Heart left ventricle (tissue), 16 donors: ENCODE measurements around the gene TDP1. TPM values are rescaled to one million over a fixed set of nuclear protein-coding genes. Genes with fewer than 3 reads are reported as not detected.

Experiments used
- ATAC-seq, 4 donors: fragments of 200-7000 bp; cut with Tn5 transposase; one replicate each; pipeline ENCODE4 v1.9.1; 2020 to 2022; ENCODE audit warnings: moderate library complexity in 4 of 4, mild to moderate bottlenecking in 3 of 4, moderate number of reproducible peaks in 1 of 4
- DNase-seq, 5 donors: peaks; one replicate each; pipeline ENCODE4 v3.0.0-alpha.2; 2020
- H3K27ac ChIP-seq, 12 donors: fragments of 200-600 bp; sonication (generic) in 4 of 12; one replicate each; pipeline versions ENCODE4 v1.5.0 to v1.8.0; 2016 to 2022; ENCODE audit warnings: mild to moderate bottlenecking in 2 of 12
- H3K27me3 ChIP-seq, 9 donors: fragments of 200-600 bp; sonication (generic) in 2 of 9; one replicate each; pipeline versions ENCODE4 v1.5.1 to v1.8.0; 2016 to 2022; ENCODE audit warnings: mild to moderate bottlenecking in 3 of 9
- H3K36me3 ChIP-seq, 9 donors: fragments of 200-600 bp; sonication (generic) in 2 of 9; one replicate each; pipeline versions ENCODE4 v1.5.0 to v1.8.0; 2018 to 2022; ENCODE audit warnings: mild to moderate bottlenecking in 2 of 9
- H3K4me1 ChIP-seq, 12 donors: fragments of 200-600 bp; sonication (generic) in 4 of 12; one replicate each; pipeline versions ENCODE4 v1.5.0 to v1.8.0; 2016 to 2022; ENCODE audit warnings: mild to moderate bottlenecking in 3 of 12
- H3K4me3 ChIP-seq, 12 donors: fragments of 200-600 bp; sonication (generic) in 4 of 12; one replicate each; pipeline versions ENCODE4 v1.5.0 to v1.8.0; 2017 to 2022; ENCODE audit warnings: mild to moderate bottlenecking in 9 of 12, moderate library complexity in 4 of 12
- H3K9me3 ChIP-seq, 12 donors: fragments of 200-600 bp; sonication (generic) in 4 of 12; one replicate each; pipeline versions ENCODE4 v1.5.0 to v1.8.0; 2016 to 2022; ENCODE audit warnings: mild to moderate bottlenecking in 1 of 12
- CTCF ChIP-seq, 12 donors: fragments of 200-600 bp; sonication (generic) in 4 of 12; IDR thresholded peaks; one replicate each; pipeline versions ENCODE4 v1.5.0 to v1.8.0; 2018 to 2022; ENCODE audit warnings: antibody characterized with exemption in 12 of 12, mild to moderate bottlenecking in 5 of 12
- POLR2A ChIP-seq, 2 donors: fragments of 450-650 bp; IDR thresholded peaks; one replicate each; pipeline ENCODE4 v1.6.1; 2017; ENCODE audit warnings: antibody characterized with exemption in 2 of 2, mild to moderate bottlenecking in 2 of 2, moderate library complexity in 2 of 2
- WGBS, 4 donors: extraction: QIAGEN DNeasy Blood & Tissue Kit in 2 of 4; methylation state at CpG; one replicate each; pipeline versions ENCODE4 v1.1.5 to v1.1.7; 2013 to 2018; 5-methylcytosine and 5-hydroxymethylcytosine counted together
- intact Hi-C, 10 donors: fragments of 100-400 bp; cut with DNase I; formaldehyde crosslinking; loops; one replicate each; pipeline versions ENCODE4 v1.11.1 to v1.14.2; 2022
- polyA plus RNA-seq, 2 donors: library from polyadenylated mRNA; stranded (reverse); fragments of 200-250 nt; gene quantifications; one replicate each; pipeline ENCODE4 v1.2.3, GENCODE V29; 2013
- total RNA-seq, 9 donors: library from RNA; depleted of rRNA in 2 of 9; stranded (reverse); fragments of >200 nt in 2 of 9; fragmentation: NEBNext Ultra II Directional in 3 of 9; extraction: Animal tissue kit (Norgen Biotek cat#: 25700) in 3 of 9; gene quantifications; one replicate each; pipeline versions ENCODE4 v1.1.0 to v1.2.4, GENCODE V29; 2016 to 2023
- donor health status: ischemic (EF 13 %, LVEDD 7.1; RV severe dilation, severe dysfunction).
- donor health status: healthy with polysubstance abuse.
- donor health status: DM: no; HTN: yes; CAD: no.
- donor health status: DM: no; HTN: no; CAD: no.
- donor health status: ischemic (EF 25% LVEDD 6.9; RV normal size, moderate dysfunction).
- donor health status: ischemic (EF 25% LVEDD 5.7; RV mildly dilated, moderate dysfunction).
- donor health status: healthy.
- donor health status: DM: yes; HTN: yes; CAD: no.
- donor health status: ischemic (EF 35%, LVEDD 5.7; RV mildly dilated, moderate dysfunction).
- donor health status: nonischemic (EF 11% LVEDD 7.7; RV severe dilation, severe dysfunction).
- donor health status: DM: yes; HTN: yes; CAD: no.
- donor health status: PGD.
- donor health status: ischemic (EF 29% LVEDD 5.4; RV normal size, mild dysfunction).
- donor health status: nonischemic (EF 23%, LVEDD 6.1; RV moderate dilation, normal function).

The TDP1 gene
- total and polyA plus RNA-seq, 11 donors = 1.0 to 9.0 (median 4.1) TPM

GRCh38 chr14:90005441-90005840 is 49.7 kb downstream of the TDP1 start:
- no peak overlapping the region for H3K4me3 ChIP-seq
- H3K27me3 ChIP-seq = no peaks in the 10 kb centered on the region
- H3K27ac ChIP-seq = no peak overlapping the region
- no peaks in the 10 kb centered on the region for H3K4me1 ChIP-seq
- no peak for ATAC-seq
- DNase-seq = no peak
- H3K9me3 ChIP-seq = no peaks in the 10 kb centered on the region
- TF ChIP-seq POLR2A (IDR thresholded peaks at IDR 0.05) (no peak), CTCF (IDR thresholded peaks at IDR 0.05) (no peak)
- peaks cover 0 to 44% (median 11%) of the 10 kb centered on the region in 9 donors for H3K36me3 ChIP-seq
- intact Hi-C loops = no loop called here

GRCh38 chr14:90005939-90006530 is 50.3 kb downstream of the TDP1 start:
- Histone ChIP-seq H3K36me3 (peaks cover 0 to 38% (median 7%) of the 10 kb centered on the region in 9 donors), H3K27me3 (no peaks in the 10 kb centered on the region), H3K9me3 (no peaks in the 10 kb centered on the region), H3K4me3 (no peak overlapping the region), H3K27ac (no peak overlapping the region), H3K4me1 (no peaks in the 10 kb centered on the region)
- no peak for TF ChIP-seq CTCF (IDR thresholded peaks at IDR 0.05)
- no peak for TF ChIP-seq POLR2A (IDR thresholded peaks at IDR 0.05)
- WGBS, 4 donors = 92 to 97% (median 96%) methylated on average over 3 of the region's 3 CpGs
- DNase-seq (no peak), ATAC-seq (no peak)
- intact Hi-C loops = no loop called here

GRCh38 chr14:90017371-90017770 is 61.6 kb downstream of the TDP1 start:
- H3K36me3 ChIP-seq = peaks cover 0 to 34% (median 9%) of the 10 kb centered on the region in 9 donors
- intact Hi-C loops = no loop called here

More at GRCh38 chr14:90017371-90017770, 61.6 kb downstream of the TDP1 start:
- no peaks in the 10 kb centered on the region for H3K27me3 ChIP-seq
- no peak overlapping the region for H3K27ac ChIP-seq
- no peaks in the 10 kb centered on the region for H3K4me1 ChIP-seq
- no peak for DNase-seq
- no peak overlapping the region for H3K4me3 ChIP-seq
- TF ChIP-seq CTCF (IDR thresholded peaks at IDR 0.05) (no peak), POLR2A (IDR thresholded peaks at IDR 0.05) (no peak)
- WGBS, 4 donors = 81 to 95% (median 94%) methylated on average over 4 of the region's 4 CpGs
- no peaks in the 10 kb centered on the region for H3K9me3 ChIP-seq
- no peak for ATAC-seq
